ENCODE measurements around the gene SOS2. TPM values are rescaled to one million over a fixed set of nuclear protein-coding genes. Genes with fewer than 3 reads are reported as not detected.

SOS2 gene
- total and polyA plus RNA-seq, 2 of the 4 experiments (the other 2 are of a cell fraction), result 6.3 to 10.9 TPM

DNA sequence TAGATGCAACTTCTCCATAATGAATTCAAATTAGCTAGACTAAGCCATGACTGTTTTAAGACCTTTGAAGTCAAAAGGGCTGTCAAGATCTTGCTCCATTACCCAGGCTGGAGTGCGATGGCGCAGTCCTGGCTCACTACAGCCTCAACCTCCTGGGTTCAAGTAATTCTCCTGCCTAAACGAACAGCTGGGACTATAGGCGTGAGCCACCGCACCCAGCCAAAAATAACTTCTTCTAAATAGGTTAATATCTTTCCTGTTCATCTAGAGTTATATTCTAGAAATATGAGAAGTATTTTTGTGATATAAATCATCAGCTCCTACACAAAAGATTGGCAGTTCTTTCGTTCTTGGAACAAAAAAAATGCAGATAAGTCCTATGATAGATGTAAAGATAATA lies 39.6 kb upstream of the SOS2 start:
- H3K79me1 ChIP-seq (ENCODE audit: low read depth in 1 of 2, low read length in 2 of 2), result no peaks in the 10 kb centered on the region
- no peaks in the 10 kb centered on the region for H3K27me3 ChIP-seq (ENCODE audit: control insufficient read depth, insufficient read depth, low read length)
- H2BK15ac ChIP-seq (ENCODE audit: low read depth, low read length), result no peak overlapping the region
- in situ Hi-C loops (cut with MboI; ENCODE audit: low sequenced_read_pairs), result no loop called here
- BruUV-seq (replicated peaks), result no TSS peak
- no peak overlapping the region for H2AFZ ChIP-seq (replicated peaks; ENCODE audit: low read length, poor library complexity)
- no peak overlapping the region for H2BK20ac ChIP-seq (ENCODE audit: low read depth, low read length)
- POLR2A ChIA-PET (ENCODE audit: unreplicated experiment), result no interaction called here
- H2AK5ac ChIP-seq (ENCODE audit: low read depth, low read length), result no peak overlapping the region
- no peak overlapping the region for H3K18ac ChIP-seq (ENCODE audit: low read depth, low read length)
- no peaks in the 10 kb centered on the region for H3K9me1 ChIP-seq (ENCODE audit: insufficient read depth, low read length)
- no peak overlapping the region for H3K23ac ChIP-seq (ENCODE audit: low read depth, low read length)
- H2AK9ac ChIP-seq (replicated peaks; ENCODE audit: low read depth, low read length, poor library complexity), result no peak overlapping the region
- no peak overlapping the region for H3K4ac ChIP-seq (ENCODE audit: low read depth, low read length)
- H4K91ac ChIP-seq (ENCODE audit: insufficient read depth, low read depth, low read length), result no peak overlapping the region
- H2BK5ac ChIP-seq (ENCODE audit: low read depth, low read length, poor library complexity, severe bottlenecking), result no peak overlapping the region
- H4K5ac ChIP-seq (ENCODE audit: low read depth, low read length), result no peak overlapping the region
- H3K9ac ChIP-seq (ENCODE audit: low read depth, low read length), result no peak overlapping the region
- no peak overlapping the region for H3K14ac ChIP-seq (replicated peaks; ENCODE audit: low read depth, low read length)
- dilution Hi-C loops (cut with HindIII; ENCODE audit: low sequenced_read_pairs, unreplicated experiment), result no loop called here
- CTCF ChIA-PET, result interaction anchor here (0.6 kb wide), 1 partner anchor 18 kb away, joined by 3 read pairs; no protein-coding TSS in a partner anchor
- no peak overlapping the region for H3K27ac ChIP-seq (ENCODE audit: insufficient read depth, low read length)
- no peaks in the 10 kb centered on the region for H3K9me3 ChIP-seq (ENCODE audit: control insufficient read depth, insufficient read depth, low read length)
- H3K36me3 ChIP-seq (ENCODE audit: control insufficient read depth, insufficient read depth, low read length), result no peaks in the 10 kb centered on the region
- H4K8ac ChIP-seq (ENCODE audit: low read depth in 2 of 2, low read length in 2 of 2), result no peak overlapping the region
- H3K4me3 ChIP-seq (ENCODE audit: insufficient read depth, low read depth, low read length), result no peak overlapping the region
- TF ChIP-seq MAZ (IDR thresholded peaks at IDR 0.05; ENCODE audit: borderline replicate concordance, low read depth, low read length) (no peak), RAD21 (IDR thresholded peaks at IDR 0.05; ENCODE audit: low read length) (no peak), CEBPB (IDR thresholded peaks at IDR 0.05; ENCODE audit: low read depth, low read length) (no peak), MXI1 (IDR thresholded peaks at IDR 0.05; ENCODE audit: borderline replicate concordance, low read depth, low read length) (no peak), MAFK (IDR thresholded peaks at IDR 0.05; ENCODE audit: low read depth, low read length) (no peak), SMC3 (IDR thresholded peaks at IDR 0.05; ENCODE audit: low read depth, low read length) (no peak), ELK1 (IDR thresholded peaks at IDR 0.05; ENCODE audit: borderline replicate concordance, low read depth, low read length) (no peak), CHD1 (IDR thresholded peaks at IDR 0.05; ENCODE audit: low read depth, low read length) (no peak), RCOR1 (IDR thresholded peaks at IDR 0.05; ENCODE audit: insufficient replicate concordance, low read length) (no peak), FOS (IDR thresholded peaks at IDR 0.05; ENCODE audit: low read depth, low read length) (no peak), RFX5 (IDR thresholded peaks at IDR 0.05; ENCODE audit: low read depth, low read length) (no peak)
- TF ChIP-seq, protein P1, sequence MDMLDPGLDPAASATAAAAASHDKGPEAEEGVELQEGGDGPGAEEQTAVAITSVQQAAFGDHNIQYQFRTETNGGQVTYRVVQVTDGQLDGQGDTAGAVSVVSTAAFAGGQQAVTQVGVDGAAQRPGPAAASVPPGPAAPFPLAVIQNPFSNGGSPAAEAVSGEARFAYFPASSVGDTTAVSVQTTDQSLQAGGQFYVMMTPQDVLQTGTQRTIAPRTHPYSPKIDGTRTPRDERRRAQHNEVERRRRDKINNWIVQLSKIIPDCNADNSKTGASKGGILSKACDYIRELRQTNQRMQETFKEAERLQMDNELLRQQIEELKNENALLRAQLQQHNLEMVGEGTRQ (IDR thresholded peaks at IDR 0.05; ENCODE audit: low read depth, low read length), result no peak
- intact Hi-C loops (cut with micrococcal nuclease), result no loop called here
- H2BK120ac ChIP-seq (ENCODE audit: low read depth, low read length), result no peak overlapping the region
- peaks cover 2% of the 10 kb centered on the region; the same call in 1 of the 2 replicates for H3K4me1 ChIP-seq (ENCODE audit: control insufficient read depth, insufficient read depth, low read length)
- no peak for DNase-seq
- no peak for ATAC-seq (ENCODE audit: low read depth)
- whole genome bisulfite sequencing, 2 experiments (ENCODE audit: extremely low coverage in 2 of 2, insufficient read length in 1 of 2), result no CpG with 5 or more reads among the region's 6 CpGs
- H3K4me2 ChIP-seq (ENCODE audit: low read depth, low read length), result no peak overlapping the region
- H4K20me1 ChIP-seq (ENCODE audit: insufficient read depth, low read length), result no peaks in the 10 kb centered on the region
- no peak overlapping the region for H3K56ac ChIP-seq (ENCODE audit: extremely low read depth, insufficient read depth, low read length)
